ENCODE measurements around the gene ZBTB45. TPM values are rescaled to one million over a fixed set of nuclear protein-coding genes. Genes with fewer than 3 reads are reported as not detected.

ZBTB45 gene
- total RNA-seq: 10 to 100 TPM in 3 of 4 donors, 1 to 10 TPM in 1; 7.4 to 21.6 (median 14.3) TPM

GRCh38 chr19:58519355-58520256 is at the start of gene ZBTB45:
ZBTB45 (minus strand) TSS chr19:58519810; CDS start chr19:58517673, 2,137 bp downstream.
- Histone ChIP-seq H3K36me3 (peaks cover 0 to 21% (median 0%) of the 10 kb centered on the region in 3 donors), H3K4me3 (peak within 1 kb of the TSS; percentile 63 to 90 (median 80)), H3K4me1 (peaks cover 3 to 31% (median 12%) of the 10 kb centered on the region in 4 donors), H3K27ac (peak within 1 kb of the TSS; percentile 86 to 97 (median 94)), H3K9me3 (no peaks in the 10 kb centered on the region), H3K27me3 (no peaks in the 10 kb centered on the region)
- TF ChIP-seq CTCF (IDR thresholded peaks at IDR 0.05) (peak; percentile 71 to 95 (median 86)), POLR2A (IDR thresholded peaks at IDR 0.05) (peak; percentile 42 to 52)
- DNase-seq: peak; percentile 84 to 96 (median 93)

GRCh38 chr19:58568453-58569130 is 49.0 kb upstream of the ZBTB45 start:
- peaks cover 0 to 9% (median 3%) of the 10 kb centered on the region in 4 donors for H3K4me1 ChIP-seq
- no peaks in the 10 kb centered on the region for H3K9me3 ChIP-seq
- TF ChIP-seq POLR2A (IDR thresholded peaks at IDR 0.05): no peak
- TF ChIP-seq CTCF (IDR thresholded peaks at IDR 0.05): no peak
- peaks cover 0 to 23% (median 0%) of the 10 kb centered on the region in 3 donors for H3K36me3 ChIP-seq
- peak; percentile 2 to 36 (median 12) for DNase-seq
- H3K27me3 ChIP-seq: no peaks in the 10 kb centered on the region
- H3K27ac ChIP-seq: no peak overlapping the region
- no peak overlapping the region for H3K4me3 ChIP-seq

- Histone ChIP-seq H3K36me3 (peaks cover 0 to 23% (median 0%) of the 10 kb centered on the region in 3 donors), H3K27ac (no peak overlapping the region), H3K4me1 (peaks cover 4 to 20% (median 13%) of the 10 kb centered on the region in 4 donors), H3K4me3 (no peak overlapping the region), H3K27me3 (no peaks in the 10 kb centered on the region), H3K9me3 (no peaks in the 10 kb centered on the region)
- DNase-seq: peak in 2 of 3 donors; percentile 24 to 29
- TF ChIP-seq POLR2A (IDR thresholded peaks at IDR 0.05) (no peak), CTCF (IDR thresholded peaks at IDR 0.05) (no peak)
These were observed 47.4 kb upstream of the ZBTB45 start for GRCh38 chr19:58566989-58567388.

- Histone ChIP-seq H3K4me1 (peaks cover 4 to 35% (median 23%) of the 10 kb centered on the region in 4 donors), H3K27me3 (no peaks in the 10 kb centered on the region), H3K36me3 (peaks cover 0 to 2% (median 0%) of the 10 kb centered on the region in 3 donors), H3K27ac (no peak overlapping the region), H3K9me3 (no peaks in the 10 kb centered on the region), H3K4me3 (no peak overlapping the region)
- no peak for TF ChIP-seq POLR2A (IDR thresholded peaks at IDR 0.05)
- TF ChIP-seq CTCF (IDR thresholded peaks at IDR 0.05): no peak
- DNase-seq: peak in 1 of 3 donors; percentile 41
These were observed 44.2 kb upstream of the ZBTB45 start for GRCh38 chr19:58563823-58564222.

- Histone ChIP-seq H3K27me3 (no peaks in the 10 kb centered on the region), H3K4me3 (peak overlapping the region; percentile 40 to 54 (median 51)), H3K36me3 (no peaks in the 10 kb centered on the region), H3K9me3 (no peaks in the 10 kb centered on the region), H3K27ac (peak overlapping the region; percentile 2 to 72 (median 34)), H3K4me1 (peaks cover 4 to 35% (median 23%) of the 10 kb centered on the region in 4 donors)
- peak in 1 of 3 donors; percentile 60 for DNase-seq
- TF ChIP-seq CTCF (IDR thresholded peaks at IDR 0.05) (no peak), POLR2A (IDR thresholded peaks at IDR 0.05) (no peak)
These were observed 43.5 kb upstream of the ZBTB45 start for GRCh38 chr19:58563034-58563573.
